A549 (cell line): ENCODE results near the gene CASK. TPM values are rescaled to one million over a fixed set of nuclear protein-coding genes. Genes with fewer than 3 reads are reported as not detected.
A peak's percentile ranks its signal among the peaks of the same experiment; 100 is the strongest.

Source experiments
- ATAC-seq, 2 experiments: fragments of 200-7000 bp in 1 of 2; fragments of >200 bp in 1 of 2; cut with Nextera tagmentation in 1 of 2; cut with Tn5 transposase in 1 of 2; 3 replicates each; pipeline versions ENCODE4 v1.8.0 to v1.9.1; 2018 to 2020; ENCODE audit warnings: mild to moderate bottlenecking in 1 of 2, moderate library complexity in 1 of 2
- CTCF ChIA-PET: fragments of 300-600 bp; sonication (Branson Sonifier 250); formaldehyde crosslinking; extraction: SDS; loops from one replicate; lab custom pipeline; 2021; ENCODE audit warnings: antibody characterized with exemption, inconsistent platforms; lab: Yijun Ruan, JAX
- POLR2A ChIA-PET: fragments of 350-600 bp; formaldehyde crosslinking; extraction: SDS; loops from one replicate; lab custom pipeline; 2021; ENCODE audit warnings: antibody characterized with exemption, inconsistent platforms; lab: Yijun Ruan, JAX
- DNase-seq, 2 experiments: peaks; one replicate each; pipeline versions ENCODE4 v3.0.0 to v3.0.0-alpha.2; 2011 to 2016; ENCODE audit warnings: low read depth in 1 of 2, low spot score in 1 of 2
- FAIRE-seq: peaks from 2 replicates; lab custom pipeline; 2011; peaks lifted over from hg19 to GRCh38; lab: Jason Lieb, UNC
- H3K27ac ChIP-seq, 2 experiments: fragments of >200 bp; sonication (Bioruptor Twin); formaldehyde crosslinking; 3 replicates each; pipeline ENCODE4 v1.5.1; 2016 to 2017
- H3K4me1 ChIP-seq: fragments of >200 bp; sonication (Bioruptor Twin); formaldehyde crosslinking; 3 replicates; pipeline ENCODE4 v1.6.1; 2016
- H3K4me2 ChIP-seq: fragments of >200 bp; sonication (Bioruptor Twin); formaldehyde crosslinking; 3 replicates; pipeline ENCODE4 v1.6.1; 2016
- H3K4me3 ChIP-seq: fragments of >200 bp; sonication (Bioruptor Twin); formaldehyde crosslinking; 3 replicates; pipeline ENCODE4 v1.5.1; 2016
- H3K9me3 ChIP-seq: fragments of >200 bp; sonication (Bioruptor Twin); formaldehyde crosslinking; 3 replicates; pipeline ENCODE4 v1.6.1; 2016
- CBX2 ChIP-seq: fragments of 200-600 bp; sonication (generic); IDR thresholded peaks from 2 replicates; pipeline ENCODE4 v1.6.1; 2016; ENCODE audit warnings: low read depth, mild to moderate bottlenecking, borderline replicate concordance
- CHD4 ChIP-seq: fragments of 200-600 bp; sonication (generic); IDR thresholded peaks from 2 replicates; pipeline ENCODE4 v1.6.1; 2016; ENCODE audit warnings: antibody characterized with exemption, mild to moderate bottlenecking, borderline replicate concordance
- EHF ChIP-seq: fragments of 250-450 bp; sonication (Bioruptor Pico); IDR thresholded peaks from 2 replicates; pipeline ENCODE4 v1.5.0; 2020; ENCODE audit warnings: mild to moderate bottlenecking
- FOSB ChIP-seq: fragments of 250-450 bp; sonication (Bioruptor Pico); IDR thresholded peaks from 2 replicates; pipeline ENCODE4 v1.5.0; 2020; ENCODE audit warnings: mild to moderate bottlenecking, moderate library complexity
- FOXS1 ChIP-seq: fragments of 250-450 bp; sonication (Bioruptor Pico); IDR thresholded peaks from 2 replicates; pipeline ENCODE4 v1.5.0; 2020; ENCODE audit warnings: mild to moderate bottlenecking, moderate library complexity
- HOXA7 ChIP-seq: fragments of 250-450 bp; sonication (Bioruptor Pico); IDR thresholded peaks from 2 replicates; pipeline ENCODE4 v1.5.0; 2020; ENCODE audit warnings: mild to moderate bottlenecking, moderate library complexity
- KDM5A ChIP-seq: fragments of 200-600 bp; sonication (generic); IDR thresholded peaks from 2 replicates; pipeline ENCODE4 v1.6.1; 2016; ENCODE audit warnings: antibody characterized with exemption, mild to moderate bottlenecking
- MAFK ChIP-seq: fragments of 450-650 bp; IDR thresholded peaks from 2 replicates; pipeline ENCODE4 v1.6.1; 2014; ENCODE audit not compliant: partially characterized antibody
- NFE2L2 ChIP-seq: fragments of 150-350 bp; conservative IDR thresholded peaks from 2 replicates; pipeline ENCODE4 v1.6.1; 2014; ENCODE audit warnings: low read length
- NPAS2 ChIP-seq: fragments of 250-450 bp; sonication (Bioruptor Pico); IDR thresholded peaks from 2 replicates; pipeline ENCODE4 v1.8.0; 2022; ENCODE audit warnings: mild to moderate bottlenecking, moderate library complexity, borderline replicate concordance
- NR3C1 ChIP-seq: fragments of >200 bp; sonication (Bioruptor Twin); formaldehyde crosslinking; IDR thresholded peaks from 3 replicates; pipeline ENCODE4 v1.6.1; 2017
- PHF8 ChIP-seq: fragments of 200-600 bp; sonication (generic); IDR thresholded peaks from 2 replicates; pipeline ENCODE4 v1.6.1; 2016; ENCODE audit warnings: low read depth, mild to moderate bottlenecking, antibody characterized with exemption, moderate library complexity, borderline replicate concordance
- POLR2A ChIP-seq: IDR thresholded peaks from 2 replicates; pipeline ENCODE4 v1.6.1; 2012; ENCODE audit warnings: mild to moderate bottlenecking, low read length
- RAD21 ChIP-seq, 2 experiments: fragments of >200 bp in 1 of 2; sonication (Bioruptor Twin) in 1 of 2; formaldehyde crosslinking in 1 of 2; IDR thresholded peaks in 1 of 2; conservative IDR thresholded peaks in 1 of 2; 2 replicates in 1 of 2; 3 replicates in 1 of 2; pipeline ENCODE4 v1.6.1; 2012 to 2018; ENCODE audit warnings: inconsistent platforms in 1 of 2
- RARB ChIP-seq: fragments of 250-450 bp; sonication (Bioruptor Pico); IDR thresholded peaks from 2 replicates; pipeline ENCODE4 v1.8.0; 2021; ENCODE audit warnings: mild to moderate bottlenecking, moderate library complexity
- RCOR1 ChIP-seq: fragments of 150-350 bp; IDR thresholded peaks from 2 replicates; pipeline ENCODE4 v1.6.1; 2014; ENCODE audit warnings: antibody characterized with exemption, low read length, low read depth
- RNF2 ChIP-seq: fragments of 200-600 bp; sonication (generic); IDR thresholded peaks from 2 replicates; pipeline ENCODE4 v1.6.1; 2016; ENCODE audit warnings: low read depth, mild to moderate bottlenecking, antibody characterized with exemption, moderate library complexity, borderline replicate concordance
- SMC3 ChIP-seq: fragments of >200 bp; sonication (Bioruptor Twin); formaldehyde crosslinking; IDR thresholded peaks from 3 replicates; pipeline ENCODE4 v1.6.1; 2018; ENCODE audit warnings: inconsistent platforms
- SREBF2 ChIP-seq: fragments of 450-650 bp; IDR thresholded peaks from 2 replicates; pipeline ENCODE4 v1.6.1; 2014; ENCODE audit warnings: mild to moderate bottlenecking, moderate library complexity
- TP53 ChIP-seq: fragments of 250-450 bp; sonication (Bioruptor Pico); IDR thresholded peaks from 2 replicates; pipeline ENCODE4 v1.5.0; 2021; ENCODE audit warnings: mild to moderate bottlenecking, moderate library complexity
- ZC3H11A ChIP-seq: fragments of 450-650 bp; IDR thresholded peaks from 2 replicates; pipeline ENCODE4 v1.6.1; 2014; ENCODE audit warnings: antibody characterized with exemption, mild to moderate bottlenecking
- ZFP36 ChIP-seq: fragments of 450-650 bp; IDR thresholded peaks from 2 replicates; pipeline ENCODE4 v1.6.1; 2014; ENCODE audit warnings: borderline replicate concordance; ENCODE audit not compliant: partially characterized antibody
- ZNF302 ChIP-seq: fragments of 250-450 bp; sonication (Bioruptor Pico); IDR thresholded peaks from 2 replicates; pipeline ENCODE4 v1.9.0; 2021; ENCODE audit warnings: inconsistent platforms, mild to moderate bottlenecking, moderate library complexity
- ZSCAN20 ChIP-seq: fragments of 250-450 bp; sonication (Bioruptor Pico); IDR thresholded peaks from 2 replicates; pipeline ENCODE4 v1.8.0; 2022; ENCODE audit warnings: mild to moderate bottlenecking, moderate library complexity
- WGBS: methylation state at CpG from one replicate; pipeline ENCODE4 v1.1.6; 2017; ENCODE audit errors: missing lambda C conversion rate; 5-methylcytosine and 5-hydroxymethylcytosine counted together
- polyA plus RNA-seq, 4 experiments: library from polyadenylated mRNA; depleted of rRNA in 3 of 4; stranded (reverse); fragments of >200 nt; fragmentation: RNase III in 1 of 4; extraction: RNeasy Plus Mini Kit Qiagen cat#74134 plus additional on column Dnase treatment in 1 of 4; gene quantifications; 2 replicates in 3 of 4; 3 replicates in 1 of 4; pipeline ENCODE4 v1.2.3, GENCODE V29; 2011 to 2017
- TF ChIP-seq, protein P1 (sequence below): fragments of >200 bp; sonication (Bioruptor Twin); formaldehyde crosslinking; IDR thresholded peaks from 3 replicates; pipeline ENCODE4 v1.5.1; 2016
- TF ChIP-seq, protein P2 (sequence below): IDR thresholded peaks from 2 replicates; pipeline ENCODE4 v1.6.1; 2012
- TF ChIP-seq, protein P3 (sequence below): IDR thresholded peaks from 2 replicates; pipeline ENCODE4 v1.6.1; 2012

Gene CASK
- polyA plus RNA-seq, 2 of the 4 experiments (the other 2 are of a cell fraction): 23.3 to 57.6 TPM

- H3K4me1 ChIP-seq: peaks cover 9% of the 10 kb centered on the region; the same call in 2 of the 3 replicates
- CTCF ChIA-PET: interaction anchor here (0.6 kb wide), 1 partner anchor 269 kb away, joined by 3 read pairs; no protein-coding TSS in a partner anchor
- no peak for DNase-seq
- WGBS: 41% methylated on average over 2 of the region's 2 CpGs
- ATAC-seq: no peak
- no peak overlapping the region for H3K27ac ChIP-seq
- H3K4me2 ChIP-seq: no peak overlapping the region
- no peak for FAIRE-seq
- no peak overlapping the region for H3K4me3 ChIP-seq
- H3K9me3 ChIP-seq: no peaks in the 10 kb centered on the region
- TF ChIP-seq FOXS1: no peak
- TF ChIP-seq, protein P1, sequence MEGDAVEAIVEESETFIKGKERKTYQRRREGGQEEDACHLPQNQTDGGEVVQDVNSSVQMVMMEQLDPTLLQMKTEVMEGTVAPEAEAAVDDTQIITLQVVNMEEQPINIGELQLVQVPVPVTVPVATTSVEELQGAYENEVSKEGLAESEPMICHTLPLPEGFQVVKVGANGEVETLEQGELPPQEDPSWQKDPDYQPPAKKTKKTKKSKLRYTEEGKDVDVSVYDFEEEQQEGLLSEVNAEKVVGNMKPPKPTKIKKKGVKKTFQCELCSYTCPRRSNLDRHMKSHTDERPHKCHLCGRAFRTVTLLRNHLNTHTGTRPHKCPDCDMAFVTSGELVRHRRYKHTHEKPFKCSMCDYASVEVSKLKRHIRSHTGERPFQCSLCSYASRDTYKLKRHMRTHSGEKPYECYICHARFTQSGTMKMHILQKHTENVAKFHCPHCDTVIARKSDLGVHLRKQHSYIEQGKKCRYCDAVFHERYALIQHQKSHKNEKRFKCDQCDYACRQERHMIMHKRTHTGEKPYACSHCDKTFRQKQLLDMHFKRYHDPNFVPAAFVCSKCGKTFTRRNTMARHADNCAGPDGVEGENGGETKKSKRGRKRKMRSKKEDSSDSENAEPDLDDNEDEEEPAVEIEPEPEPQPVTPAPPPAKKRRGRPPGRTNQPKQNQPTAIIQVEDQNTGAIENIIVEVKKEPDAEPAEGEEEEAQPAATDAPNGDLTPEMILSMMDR: no peak
- no peak for TF ChIP-seq SMC3
- TF ChIP-seq NR3C1: no peak
- TF ChIP-seq NFE2L2: no peak
- no peak for TF ChIP-seq ZFP36
- no peak for TF ChIP-seq CBX2
- TF ChIP-seq ZC3H11A: no peak
- no peak for TF ChIP-seq ZSCAN20 (CRISPR knock-in tag)
- no peak for TF ChIP-seq EHF
- TF ChIP-seq, all 56 proteins: peak for 0
- POLR2A ChIA-PET: no interaction called here
These were observed 323.1 kb downstream of the CASK start for GRCh38 chrX:41600291-41600690.

GRCh38 chrX:41599507-41599906 is 323.8 kb downstream of the CASK start:
- H3K27ac ChIP-seq: no peak overlapping the region
- H3K9me3 ChIP-seq: no peaks in the 10 kb centered on the region
- TF ChIP-seq SMC3 (no peak), POLR2A (no peak)
- TF ChIP-seq, protein P2, sequence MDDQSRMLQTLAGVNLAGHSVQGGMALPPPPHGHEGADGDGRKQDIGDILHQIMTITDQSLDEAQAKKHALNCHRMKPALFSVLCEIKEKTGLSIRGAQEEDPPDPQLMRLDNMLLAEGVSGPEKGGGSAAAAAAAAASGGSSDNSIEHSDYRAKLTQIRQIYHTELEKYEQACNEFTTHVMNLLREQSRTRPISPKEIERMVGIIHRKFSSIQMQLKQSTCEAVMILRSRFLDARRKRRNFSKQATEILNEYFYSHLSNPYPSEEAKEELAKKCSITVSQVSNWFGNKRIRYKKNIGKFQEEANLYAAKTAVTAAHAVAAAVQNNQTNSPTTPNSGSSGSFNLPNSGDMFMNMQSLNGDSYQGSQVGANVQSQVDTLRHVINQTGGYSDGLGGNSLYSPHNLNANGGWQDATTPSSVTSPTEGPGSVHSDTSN: no peak
- TF ChIP-seq, protein P3, sequence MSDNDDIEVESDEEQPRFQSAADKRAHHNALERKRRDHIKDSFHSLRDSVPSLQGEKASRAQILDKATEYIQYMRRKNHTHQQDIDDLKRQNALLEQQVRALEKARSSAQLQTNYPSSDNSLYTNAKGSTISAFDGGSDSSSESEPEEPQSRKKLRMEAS: no peak
- TF ChIP-seq, all 56 proteins: peak for 0
- 88% methylated on average over 1 of the region's 1 CpG for WGBS
- ChIA-PET CTCF (no interaction called here), POLR2A (no interaction called here)
- DNase-seq: no peak
- FAIRE-seq: peak; percentile 18
- Histone ChIP-seq H3K4me1 (peaks cover 9% of the 10 kb centered on the region; the same call in 2 of the 3 replicates), H3K4me3 (no peak overlapping the region), H3K4me2 (no peak overlapping the region)
- no peak for ATAC-seq

DNA sequence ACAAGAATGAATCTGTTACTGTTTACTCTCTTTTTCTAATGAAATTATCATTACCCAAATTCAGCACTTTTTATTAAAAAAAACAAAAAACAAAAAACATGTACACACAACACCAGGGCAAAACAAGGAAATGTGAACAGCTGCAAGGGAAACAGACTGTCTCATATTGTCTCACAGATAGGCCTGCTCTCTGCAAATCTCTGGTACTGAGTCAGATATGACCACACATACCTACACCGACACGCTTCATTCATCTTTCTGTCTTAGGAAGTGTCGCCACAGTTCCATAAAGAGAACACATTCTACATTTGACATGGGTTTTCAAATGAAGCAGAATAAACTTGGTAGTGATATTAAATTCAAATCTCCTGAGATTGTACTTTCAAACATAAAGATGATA is 326.8 kb downstream of the CASK start:
- CTCF ChIA-PET: no interaction called here
- no peak overlapping the region for H3K4me3 ChIP-seq
- H3K27ac ChIP-seq: no peak overlapping the region
- H3K9me3 ChIP-seq: no peaks in the 10 kb centered on the region
- WGBS: 67% methylated on average over 3 of the region's 3 CpGs
- POLR2A ChIA-PET: no interaction called here
- no peak overlapping the region for H3K4me2 ChIP-seq
- peaks cover 9% of the 10 kb centered on the region; the same call in 2 of the 3 replicates for H3K4me1 ChIP-seq
- no peak for ATAC-seq
- TF ChIP-seq KDM5A: no peak
- TF ChIP-seq RARB (CRISPR knock-in tag): no peak
- no peak for TF ChIP-seq ZFP36
- TF ChIP-seq TP53: no peak
- TF ChIP-seq, protein P1: no peak
- no peak for TF ChIP-seq FOSB (CRISPR knock-in tag)
- TF ChIP-seq RCOR1: no peak
- TF ChIP-seq ZNF302: no peak
- TF ChIP-seq SREBF2: no peak
- no peak for TF ChIP-seq ZC3H11A
- TF ChIP-seq PHF8: no peak
- TF ChIP-seq FOXS1: no peak
- TF ChIP-seq, protein P2: no peak
- no peak for TF ChIP-seq RNF2
- TF ChIP-seq CHD4: no peak
- no peak for TF ChIP-seq MAFK
- TF ChIP-seq NPAS2 (CRISPR knock-in tag): no peak
- no peak for TF ChIP-seq HOXA7 (CRISPR knock-in tag)
- TF ChIP-seq RAD21 (conservative IDR thresholded peaks at IDR 0.05 in 1 of 2, IDR thresholded peaks at IDR 0.05 in 1 of 2): no peak
- TF ChIP-seq, all 56 proteins: peak for 0
- no peak for DNase-seq
- FAIRE-seq: no peak
